PC-3 (cell line): ENCODE data around the gene GMEB2.
"Not testable (repeated sequence)": the region's sequence is repeated elsewhere in the genome, so short reads cannot be mapped to it uniquely, and the experiment has no call there.

Source experiments
- CTCF ChIP-seq: fragments of 300-600 bp; sonication (generic); conservative IDR thresholded peaks from 2 replicates; pipeline ENCODE4 v1.5.1; 2017; ENCODE audit warnings: antibody characterized with exemption, low read depth, mild to moderate bottlenecking, low read length
- EZH2 ChIP-seq: fragments of 300-600 bp; sonication (generic); IDR thresholded peaks from one replicate; pipeline ENCODE4 v1.6.1; 2017; ENCODE audit warnings: antibody characterized with exemption, mild to moderate bottlenecking, low read length; ENCODE audit not compliant: unreplicated experiment
- EZH2phosphoT487 ChIP-seq: fragments of 300-600 bp; sonication (generic); IDR thresholded peaks from 2 replicates; pipeline ENCODE4 v1.6.1; 2018; ENCODE audit warnings: mild to moderate bottlenecking, antibody characterized with exemption, low read length, borderline replicate concordance

GRCh38 chr20:63559485-63560332 is 67.2 kb downstream of the GMEB2 start:
- TF ChIP-seq CTCF, EZH2, EZH2phosphoT487: not testable (repeated sequence)
